OCI-LY7 (cell line): ENCODE measurements around the gene TTC28. TPM values are rescaled to one million over a fixed set of nuclear protein-coding genes. Genes with fewer than 3 reads are reported as not detected.

ENCODE experiments used
- BruUV-seq: library from RNA; stranded (reverse); fragments of 400-500 nt; replicated peaks from 2 replicates; lab custom pipeline; 2021; lab: Mats Ljungman, UMichigan
- CTCF ChIA-PET: fragments of 300-600 bp; sonication (Branson Sonifier 250); formaldehyde crosslinking; loops from one replicate; lab custom pipeline; 2022; ENCODE audit warnings: antibody characterized with exemption; ENCODE audit not compliant: unreplicated experiment; lab: Charles Lee
- POLR2A ChIA-PET: fragments of 300-600 bp; sonication (Branson Sonifier 250); formaldehyde crosslinking; loops from one replicate; lab custom pipeline; 2022; ENCODE audit warnings: antibody characterized with exemption; lab: Charles Lee
- DNase-seq: peaks from one replicate; pipeline ENCODE4 v3.0.0-alpha.2; 2015; ENCODE audit warnings: low spot score
- H2AFZ ChIP-seq: fragments of 200-600 bp; sonication (generic), shearing (Covaris generic); 2 replicates; pipeline ENCODE4 v1.6.1; 2014; ENCODE audit warnings: mild to moderate bottlenecking, antibody characterized with exemption, low read length, moderate library complexity
- H3K27ac ChIP-seq: fragments of 200-600 bp; sonication (generic); 2 replicates; pipeline ENCODE4 v1.5.1; 2014; ENCODE audit warnings: mixed run types, low read depth, mild to moderate bottlenecking, moderate library complexity, low read length, inconsistent platforms; ENCODE audit not compliant: poor library complexity, severe bottlenecking
- H3K36me3 ChIP-seq: fragments of 200-600 bp; sonication (generic); 2 replicates; pipeline ENCODE4 v1.6.1; 2014; ENCODE audit warnings: mild to moderate bottlenecking, antibody characterized with exemption, low read length, moderate library complexity, mixed read lengths; ENCODE audit not compliant: insufficient read depth
- H3K4me1 ChIP-seq: fragments of 200-600 bp; sonication (generic); 2 replicates; pipeline ENCODE4 v1.5.1; 2014; ENCODE audit warnings: mild to moderate bottlenecking, low read length; ENCODE audit not compliant: insufficient read depth, poor library complexity, severe bottlenecking
- H3K4me2 ChIP-seq: fragments of 200-600 bp; sonication (generic); 2 replicates; pipeline ENCODE4 v1.6.1; 2014; ENCODE audit warnings: mild to moderate bottlenecking, low read length
- H3K4me3 ChIP-seq: fragments of 200-600 bp; sonication (generic); 2 replicates; pipeline ENCODE4 v1.5.1; 2014; ENCODE audit warnings: mild to moderate bottlenecking, low read depth, low read length; ENCODE audit not compliant: poor library complexity, severe bottlenecking
- H3K79me2 ChIP-seq: fragments of 200-600 bp; sonication (generic); 2 replicates; pipeline ENCODE4 v1.6.1; 2016; ENCODE audit warnings: low read depth, mild to moderate bottlenecking, low read length, moderate library complexity, mixed read lengths; ENCODE audit not compliant: insufficient read depth
- H3K9me2 ChIP-seq: fragments of 200-600 bp; sonication (generic); 2 replicates; pipeline ENCODE4 v1.6.1; 2016; ENCODE audit warnings: mild to moderate bottlenecking, low read length, mixed read lengths; ENCODE audit not compliant: insufficient read depth
- H3K9me3 ChIP-seq: fragments of 200-600 bp; sonication (generic); 2 replicates; pipeline ENCODE4 v1.6.1; 2014; ENCODE audit warnings: mild to moderate bottlenecking, mixed run types, low read length, mixed read lengths
- H4K20me1 ChIP-seq: fragments of 200-600 bp; sonication (generic); 2 replicates; pipeline ENCODE4 v1.6.1; 2014; ENCODE audit warnings: mild to moderate bottlenecking, antibody characterized with exemption, low read length, moderate library complexity, mixed read lengths; ENCODE audit not compliant: insufficient read depth
- CTCF ChIP-seq: fragments of 200-600 bp; sonication (generic); conservative IDR thresholded peaks from 2 replicates; pipeline ENCODE4 v1.5.1; 2014; ENCODE audit warnings: mild to moderate bottlenecking, antibody characterized with exemption, low read length, moderate library complexity, mixed read lengths
- EZH2phosphoT487 ChIP-seq: fragments of 200-600 bp; sonication (generic); IDR thresholded peaks from 2 replicates; pipeline ENCODE4 v1.6.1; 2018; ENCODE audit warnings: low read depth, borderline replicate concordance, mild to moderate bottlenecking, mixed run types, antibody characterized with exemption, low read length, moderate library complexity, mixed read lengths
- intact Hi-C: fragments of 100-400 bp; cut with micrococcal nuclease; formaldehyde crosslinking; loops from one replicate; pipeline ENCODE4 v1.10.0; 2022; ENCODE audit not compliant: unreplicated experiment
- total RNA-seq, 2 experiments: library from RNA; depleted of rRNA in 1 of 2; stranded (reverse); fragments of >200 nt in 1 of 2; shearing (Covaris generic) in 1 of 2; gene quantifications; 2 replicates each; pipeline ENCODE4 v1.2.3, GENCODE V29; 2014 to 2022

TTC28 gene
- total RNA-seq, 2 experiments from 2014 or later, result under 0.01 to 0.55 TPM

DNA sequence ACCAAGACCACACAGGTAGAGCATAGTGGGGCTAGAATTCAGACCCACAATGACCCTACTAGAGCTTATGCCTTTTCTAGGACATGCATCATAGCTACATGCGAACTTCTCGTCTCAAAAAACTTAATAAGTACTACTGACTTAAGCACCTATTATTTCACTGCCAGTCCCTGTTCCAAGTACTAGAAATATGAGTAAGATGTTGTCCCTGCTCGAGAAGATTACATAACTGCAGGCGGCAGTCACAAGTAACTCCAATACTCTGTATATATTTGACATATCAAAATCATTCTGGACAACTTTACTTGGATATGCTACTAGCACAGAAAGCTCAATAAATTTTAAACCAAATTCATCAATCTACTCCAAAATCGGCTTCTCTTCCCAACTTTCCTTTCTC is 235.0 kb downstream of the TTC28 start:
- POLR2A ChIA-PET, result no interaction called here
- intact Hi-C loops, result loop anchor here (5.0 kb wide), 1 partner anchor 422 kb away; no protein-coding TSS in a partner anchor
- TF ChIP-seq CTCF (no peak), EZH2phosphoT487 (no peak)

GRCh38 chr22:28443526-28443876 is 236.1 kb downstream of the TTC28 start:
- H3K9me3 ChIP-seq, result no peaks in the 10 kb centered on the region
- no peaks in the 10 kb centered on the region for H3K4me1 ChIP-seq
- H3K9me2 ChIP-seq, result no peaks in the 10 kb centered on the region
- TF ChIP-seq EZH2phosphoT487, result no peak
- TF ChIP-seq CTCF, result no peak
- no peak overlapping the region for H3K4me2 ChIP-seq
- no peaks in the 10 kb centered on the region for H3K79me2 ChIP-seq
- no peak overlapping the region for H3K4me3 ChIP-seq
- no TSS peak for BruUV-seq
- intact Hi-C loops, result loop anchor here (5.0 kb wide), 1 partner anchor 421 kb away; no protein-coding TSS in a partner anchor
- H3K27ac ChIP-seq, result no peak overlapping the region
- H3K36me3 ChIP-seq, result no peaks in the 10 kb centered on the region
- POLR2A ChIA-PET, result interaction anchor here (0.7 kb wide), 1 partner anchor 106 kb away, joined by 3 read pairs; no protein-coding TSS in a partner anchor
- no peak overlapping the region for H2AFZ ChIP-seq
- peak; percentile 1 for DNase-seq
- H4K20me1 ChIP-seq, result no peaks in the 10 kb centered on the region; the same call in 1 of the 2 replicates
- CTCF ChIA-PET, result no interaction called here

More for the DNA sequence above, 235.0 kb downstream of the TTC28 start:
- Histone ChIP-seq H3K4me2 (no peak overlapping the region), H3K9me2 (no peaks in the 10 kb centered on the region), H3K4me3 (no peak overlapping the region), H3K9me3 (no peaks in the 10 kb centered on the region), H4K20me1 (no peaks in the 10 kb centered on the region), H3K27ac (no peak overlapping the region), H3K4me1 (no peaks in the 10 kb centered on the region), H3K79me2 (no peaks in the 10 kb centered on the region), H3K36me3 (no peaks in the 10 kb centered on the region), H2AFZ (no peak overlapping the region)
- CTCF ChIA-PET, result no interaction called here
- no TSS peak for BruUV-seq
- no peak for DNase-seq

- ChIA-PET CTCF (no interaction called here), POLR2A (interaction anchor here (0.6 to 0.7 kb wide), 2 partner anchors 13 to 106 kb away, joined by 3 read pairs; no protein-coding TSS in a partner anchor)
- no peak overlapping the region for H2AFZ ChIP-seq
- H3K4me1 ChIP-seq, result no peaks in the 10 kb centered on the region
- no peaks in the 10 kb centered on the region; the same call in 1 of the 2 replicates for H4K20me1 ChIP-seq
- no peaks in the 10 kb centered on the region for H3K79me2 ChIP-seq
- DNase-seq, result no peak
- TF ChIP-seq EZH2phosphoT487 (no peak), CTCF (no peak)
- intact Hi-C loops, result loop anchor here (5.0 kb wide), 1 partner anchor 421 kb away; no protein-coding TSS in a partner anchor
- H3K9me3 ChIP-seq, result no peaks in the 10 kb centered on the region
- H3K4me2 ChIP-seq, result no peak overlapping the region
- no peak overlapping the region for H3K4me3 ChIP-seq
- no peak overlapping the region for H3K27ac ChIP-seq
- no TSS peak for BruUV-seq
- H3K36me3 ChIP-seq, result no peaks in the 10 kb centered on the region
- H3K9me2 ChIP-seq, result no peaks in the 10 kb centered on the region
Measured at GRCh38 chr22:28442711-28443525, 236.7 kb downstream of the TTC28 start.
